Islet precursor cell (in vitro differentiated cells): ENCODE results near the gene RIMBP2.

ENCODE experiments used
- DNase-seq: peaks from one replicate; pipeline ENCODE4 v3.0.0-alpha.2; 2018

The RIMBP2 gene

GRCh38 chr12:130625201-130625600 lies 90.9 kb downstream of the RIMBP2 start:
- DNase-seq: no peak

- no peak for DNase-seq
These were observed 93.3 kb downstream of the RIMBP2 start for GRCh38 chr12:130622803-130623202.

- peak; percentile 36 for DNase-seq
These were observed 94.3 kb downstream of the RIMBP2 start for GRCh38 chr12:130621696-130622298.

GRCh38 chr12:130620756-130621155 lies 95.3 kb downstream of the RIMBP2 start:
- peak; percentile 47 for DNase-seq

- peak; percentile 44 for DNase-seq
These were observed 95.8 kb downstream of the RIMBP2 start for GRCh38 chr12:130620281-130620680.

- DNase-seq: peak; percentile 47
These were observed 96.6 kb downstream of the RIMBP2 start for GRCh38 chr12:130619385-130620001.

GRCh38 chr12:130617219-130617618 lies 98.9 kb downstream of the RIMBP2 start:
- peak; percentile 98 for DNase-seq

- DNase-seq: peak; percentile 44
These were observed 100.2 kb downstream of the RIMBP2 start for GRCh38 chr12:130615861-130616345.

GRCh38 chr12:130614530-130614905 lies 101.6 kb downstream of the RIMBP2 start:
- DNase-seq: no peak

GRCh38 chr12:130613831-130614529 lies 102.1 kb downstream of the RIMBP2 start:
- DNase-seq: peak; percentile 53

- peak; percentile 52 for DNase-seq
These were observed 103.0 kb downstream of the RIMBP2 start for GRCh38 chr12:130613131-130613530.

GRCh38 chr12:130611026-130611905 lies 104.8 kb downstream of the RIMBP2 start:
- peak; percentile 51 for DNase-seq

- peak; percentile 42 for DNase-seq
These were observed 106.1 kb downstream of the RIMBP2 start for GRCh38 chr12:130609966-130610365.

GRCh38 chr12:130608831-130609230 lies 107.3 kb downstream of the RIMBP2 start:
- DNase-seq: peak; percentile 44

GRCh38 chr12:130608132-130608531 lies 108.0 kb downstream of the RIMBP2 start:
- DNase-seq: no peak

- DNase-seq: no peak
These were observed 109.9 kb downstream of the RIMBP2 start for GRCh38 chr12:130606231-130606630.

GRCh38 chr12:130603396-130603965 lies 112.6 kb downstream of the RIMBP2 start:
- peak; percentile 53 for DNase-seq

- peak; percentile 50 for DNase-seq
These were observed 113.8 kb downstream of the RIMBP2 start for GRCh38 chr12:130602251-130602650.

- no peak for DNase-seq
These were observed 114.8 kb downstream of the RIMBP2 start for GRCh38 chr12:130601327-130601726.

GRCh38 chr12:130596241-130596640 lies 119.9 kb downstream of the RIMBP2 start:
- no peak for DNase-seq

GRCh38 chr12:130595566-130595965 lies 120.5 kb downstream of the RIMBP2 start:
- DNase-seq: no peak

GRCh38 chr12:130593056-130593455 lies 123.0 kb downstream of the RIMBP2 start:
- DNase-seq: no peak

GRCh38 chr12:130592641-130593040 lies 123.5 kb downstream of the RIMBP2 start:
- DNase-seq: no peak
